GM15510 (cell line): ENCODE results near the gene MASTL.
A peak's percentile ranks its signal among the peaks of the same experiment; 100 is the strongest.

ENCODE experiments used
- POLR2A ChIP-seq: IDR thresholded peaks from 3 replicates; pipeline ENCODE4 v1.6.1; 2011; ENCODE audit warnings: borderline replicate concordance; ENCODE audit not compliant: insufficient read length; ENCODE audit errors: extremely low read depth

Gene MASTL

GRCh38 chr10:27155066-27155754 is at the start of gene MASTL:
Gene MASTL, plus strand, starts transcription at chr10:27155352. Its CDS starts 75 bp downstream, at chr10:27155427.
- TF ChIP-seq POLR2A = peak; percentile 78

GRCh38 chr10:27108165-27108564 is 47.0 kb upstream of the MASTL start:
- TF ChIP-seq POLR2A = no peak

- no peak for TF ChIP-seq POLR2A
These were observed 20.8 kb upstream of the MASTL start for GRCh38 chr10:27134371-27134770.

GRCh38 chr10:27138277-27138676 is 16.9 kb upstream of the MASTL start:
- no peak for TF ChIP-seq POLR2A

GRCh38 chr10:27143686-27144085 is 11.5 kb upstream of the MASTL start:
- no peak for TF ChIP-seq POLR2A

GRCh38 chr10:27145937-27146336 is 9.2 kb upstream of the MASTL start:
- TF ChIP-seq POLR2A = no peak

- no peak for TF ChIP-seq POLR2A
These were observed 7.5 kb upstream of the MASTL start for GRCh38 chr10:27147701-27148100.

- TF ChIP-seq POLR2A = no peak
These were observed 4.9 kb upstream of the MASTL start for GRCh38 chr10:27150261-27150660.

GRCh38 chr10:27152687-27153086 is 2.5 kb upstream of the MASTL start:
- TF ChIP-seq POLR2A = no peak

GRCh38 chr10:27153329-27153728 is 1.8 kb upstream of the MASTL start:
- TF ChIP-seq POLR2A = no peak

- no peak for TF ChIP-seq POLR2A
These were observed 1.3 kb upstream of the MASTL start for GRCh38 chr10:27153845-27154193.

GRCh38 chr10:27157150-27157549 is 2.0 kb downstream of the MASTL start:
- TF ChIP-seq POLR2A = no peak

GRCh38 chr10:27158421-27158820 is 3.3 kb downstream of the MASTL start:
- no peak for TF ChIP-seq POLR2A

- TF ChIP-seq POLR2A = no peak
These were observed 14.7 kb downstream of the MASTL start for GRCh38 chr10:27169849-27170248.

- no peak for TF ChIP-seq POLR2A
These were observed 33.1 kb downstream of the MASTL start for GRCh38 chr10:27188259-27188658.

- no peak for TF ChIP-seq POLR2A
These were observed 33.7 kb downstream of the MASTL start for GRCh38 chr10:27188897-27189296.

- no peak for TF ChIP-seq POLR2A
These were observed 35.4 kb downstream of the MASTL start for GRCh38 chr10:27190508-27190907.
